Breast epithelium (tissue), 4 donors: ENCODE measurements around the gene CORO1C. TPM values are rescaled to one million over a fixed set of nuclear protein-coding genes. Genes with fewer than 3 reads are reported as not detected.
A peak's percentile ranks its signal among the peaks of the same experiment; 100 is the strongest.

Experiments
- DNase-seq, 2 donors: peaks; one replicate each; pipeline ENCODE4 v3.0.0-alpha.2; 2019; ENCODE audit warnings: low spot score in 2 of 2
- H3K27ac ChIP-seq, 2 donors: fragments of 200-600 bp; sonication (generic) in 1 of 2; one replicate each; pipeline ENCODE4 v1.5.1; 2016 to 2019; ENCODE audit warnings: mild to moderate bottlenecking in 1 of 2
- H3K27me3 ChIP-seq, 2 donors: fragments of 200-600 bp; sonication (generic) in 1 of 2; one replicate each; pipeline versions ENCODE4 v1.5.1 to v1.6.0; 2017 to 2019; ENCODE audit warnings: control low read depth in 1 of 2, mild to moderate bottlenecking in 1 of 2
- H3K36me3 ChIP-seq: fragments of 200-600 bp; one replicate; pipeline ENCODE4 v1.5.1; 2019
- H3K4me1 ChIP-seq, 2 donors: fragments of 200-600 bp; sonication (generic); one replicate each; pipeline ENCODE4 v1.5.1; 2016 to 2019; ENCODE audit warnings: control low read depth in 1 of 2
- H3K4me3 ChIP-seq, 3 donors: fragments of 200-600 bp; sonication (generic); 1 replicate in 2 of 3; 2 replicates in 1 of 3; pipeline ENCODE4 v1.5.1; 2016 to 2019; ENCODE audit warnings: mild to moderate bottlenecking in 3 of 3, moderate library complexity in 2 of 3
- H3K9me3 ChIP-seq, 2 donors: fragments of 200-600 bp; sonication (generic) in 1 of 2; one replicate each; pipeline ENCODE4 v1.5.1; 2016 to 2019; ENCODE audit warnings: control low read depth in 1 of 2
- POLR2A ChIP-seq: fragments of 450-650 bp; IDR thresholded peaks from one replicate; pipeline ENCODE4 v1.6.1; 2016; ENCODE audit warnings: antibody characterized with exemption, mild to moderate bottlenecking, moderate library complexity
- POLR2AphosphoS5 ChIP-seq, 3 donors: sonication (generic); formaldehyde crosslinking; IDR thresholded peaks; one replicate each; pipeline ENCODE4 v1.6.1; 2017; ENCODE audit warnings: antibody characterized with exemption in 3 of 3
- intact Hi-C: fragments of 100-400 bp; cut with DNase I; formaldehyde crosslinking; loops from one replicate; pipeline ENCODE4 v1.15.1; 2023; ENCODE audit warnings: low total_unique reads
- total RNA-seq, 3 donors: library from RNA; depleted of rRNA; stranded (reverse); fragments of >200 nt; gene quantifications; one replicate each; pipeline ENCODE4 v1.1.0, GENCODE V29; 2016
- TF ChIP-seq, protein P1 (sequence below), 3 donors: fragments of 450-650 bp; IDR thresholded peaks; one replicate each; pipeline ENCODE4 v1.5.1; 2016 to 2017; ENCODE audit warnings: antibody characterized with exemption in 3 of 3, mild to moderate bottlenecking in 3 of 3, moderate library complexity in 3 of 3

The CORO1C gene
- total RNA-seq, 3 donors from 2014 or later = 121 to 155 (median 149) TPM

DNA sequence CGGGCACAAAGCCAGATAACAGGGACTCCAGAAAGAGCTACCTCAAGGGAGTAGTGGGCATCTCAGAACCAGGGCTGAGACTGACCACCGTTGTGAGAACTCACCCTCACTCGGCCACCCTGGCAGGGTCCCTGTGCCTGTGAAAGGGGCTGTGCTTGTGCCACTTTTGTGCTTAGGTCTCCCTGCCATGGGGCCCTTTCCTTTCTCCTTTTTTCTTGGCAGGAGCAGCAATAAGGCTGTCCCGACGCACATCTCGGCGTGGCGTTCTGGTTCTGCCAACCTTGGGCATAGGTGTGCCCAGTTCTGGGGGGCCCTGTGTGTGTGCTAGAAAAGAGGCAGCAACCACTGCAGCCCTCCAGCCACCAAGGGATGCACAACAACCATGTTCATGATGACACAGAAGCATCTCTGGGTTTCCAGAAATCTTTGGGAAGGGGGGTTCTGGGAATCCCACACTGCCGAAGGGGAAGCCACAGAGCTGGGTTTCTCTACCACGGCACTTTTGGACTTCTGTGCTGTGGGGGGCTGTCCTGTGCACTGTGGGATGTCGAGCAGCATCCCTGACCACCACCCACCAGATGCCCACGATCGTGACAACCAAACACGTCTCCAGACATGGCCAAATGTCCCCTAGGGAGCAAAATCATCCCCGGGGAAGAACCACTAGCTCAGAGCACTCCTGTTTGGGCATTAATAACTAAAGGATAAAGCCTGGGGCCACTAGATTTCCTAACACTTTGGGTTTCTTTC, 120.3 kb downstream of the CORO1C start:
- no peak for DNase-seq
- no peaks in the 10 kb centered on the region for H3K9me3 ChIP-seq
- H3K36me3 ChIP-seq = no peaks in the 10 kb centered on the region
- H3K27ac ChIP-seq = no peak overlapping the region
- no peaks in the 10 kb centered on the region for H3K4me1 ChIP-seq
- no peak for TF ChIP-seq POLR2A
- H3K4me3 ChIP-seq = no peak overlapping the region
- intact Hi-C loops = no loop called here
- H3K27me3 ChIP-seq = no peaks in the 10 kb centered on the region

GRCh38 chr12:108610336-108610815, 120.9 kb downstream of the CORO1C start:
- Histone ChIP-seq H3K27me3 (no peaks in the 10 kb centered on the region), H3K27ac (no peak overlapping the region), H3K9me3 (no peaks in the 10 kb centered on the region), H3K36me3 (no peaks in the 10 kb centered on the region), H3K4me3 (no peak overlapping the region), H3K4me1 (no peaks in the 10 kb centered on the region)
- no peak for TF ChIP-seq POLR2A
- TF ChIP-seq POLR2AphosphoS5 (IDR thresholded peaks at IDR 0.05) = no peak
- TF ChIP-seq, protein P1, sequence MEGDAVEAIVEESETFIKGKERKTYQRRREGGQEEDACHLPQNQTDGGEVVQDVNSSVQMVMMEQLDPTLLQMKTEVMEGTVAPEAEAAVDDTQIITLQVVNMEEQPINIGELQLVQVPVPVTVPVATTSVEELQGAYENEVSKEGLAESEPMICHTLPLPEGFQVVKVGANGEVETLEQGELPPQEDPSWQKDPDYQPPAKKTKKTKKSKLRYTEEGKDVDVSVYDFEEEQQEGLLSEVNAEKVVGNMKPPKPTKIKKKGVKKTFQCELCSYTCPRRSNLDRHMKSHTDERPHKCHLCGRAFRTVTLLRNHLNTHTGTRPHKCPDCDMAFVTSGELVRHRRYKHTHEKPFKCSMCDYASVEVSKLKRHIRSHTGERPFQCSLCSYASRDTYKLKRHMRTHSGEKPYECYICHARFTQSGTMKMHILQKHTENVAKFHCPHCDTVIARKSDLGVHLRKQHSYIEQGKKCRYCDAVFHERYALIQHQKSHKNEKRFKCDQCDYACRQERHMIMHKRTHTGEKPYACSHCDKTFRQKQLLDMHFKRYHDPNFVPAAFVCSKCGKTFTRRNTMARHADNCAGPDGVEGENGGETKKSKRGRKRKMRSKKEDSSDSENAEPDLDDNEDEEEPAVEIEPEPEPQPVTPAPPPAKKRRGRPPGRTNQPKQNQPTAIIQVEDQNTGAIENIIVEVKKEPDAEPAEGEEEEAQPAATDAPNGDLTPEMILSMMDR (IDR thresholded peaks at IDR 0.05) = no peak
- DNase-seq = no peak
- intact Hi-C loops = no loop called here

- intact Hi-C loops = no loop called here
- Histone ChIP-seq H3K27ac (peak overlapping the region in 1 of 2 donors; percentile 19), H3K36me3 (no peaks in the 10 kb centered on the region), H3K27me3 (no peaks in the 10 kb centered on the region), H3K9me3 (no peaks in the 10 kb centered on the region), H3K4me3 (no peak overlapping the region), H3K4me1 (no peaks in the 10 kb centered on the region)
- DNase-seq = peak; percentile 43 to 59
- TF ChIP-seq, protein P1 (IDR thresholded peaks at IDR 0.05) = no peak
- TF ChIP-seq POLR2AphosphoS5 (IDR thresholded peaks at IDR 0.05) = peak; percentile 42 to 73 (median 66)
- no peak for TF ChIP-seq POLR2A
These were observed 121.6 kb downstream of the CORO1C start for GRCh38 chr12:108609537-108610335.

DNA sequence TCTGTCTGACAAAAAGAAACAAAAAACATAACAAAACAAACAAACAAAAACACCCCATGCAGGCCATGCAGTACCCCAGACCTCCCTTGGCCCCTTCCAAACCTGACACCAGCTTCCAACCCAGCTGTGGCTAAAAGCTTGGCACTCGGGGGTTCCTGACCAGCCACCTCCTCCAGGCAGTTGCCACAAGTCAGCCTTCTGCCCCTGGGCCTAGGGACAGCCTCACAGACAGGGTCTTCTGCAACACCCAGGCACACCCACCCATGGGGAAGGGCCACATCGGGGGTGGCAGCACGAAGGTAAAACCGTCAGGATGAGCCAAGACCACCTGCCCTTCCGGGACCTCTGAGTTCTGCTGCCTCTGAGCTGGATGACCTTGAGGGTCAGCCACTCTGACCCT, 122.7 kb downstream of the CORO1C start:
- H3K4me1 ChIP-seq = no peaks in the 10 kb centered on the region
- intact Hi-C loops = no loop called here
- no peaks in the 10 kb centered on the region for H3K27me3 ChIP-seq
- H3K9me3 ChIP-seq = no peaks in the 10 kb centered on the region
- TF ChIP-seq POLR2AphosphoS5 (IDR thresholded peaks at IDR 0.05) (no peak), POLR2A (no peak)
- TF ChIP-seq, protein P1 (IDR thresholded peaks at IDR 0.05) = no peak
- no peak overlapping the region for H3K27ac ChIP-seq
- H3K36me3 ChIP-seq = no peaks in the 10 kb centered on the region
- DNase-seq = no peak
- H3K4me3 ChIP-seq = no peak overlapping the region

- Histone ChIP-seq H3K27ac (no peak overlapping the region), H3K4me1 (no peaks in the 10 kb centered on the region), H3K9me3 (no peaks in the 10 kb centered on the region), H3K36me3 (no peaks in the 10 kb centered on the region), H3K4me3 (no peak overlapping the region), H3K27me3 (no peaks in the 10 kb centered on the region)
- DNase-seq = no peak
- intact Hi-C loops = no loop called here
- TF ChIP-seq, protein P1 (IDR thresholded peaks at IDR 0.05) = no peak
- TF ChIP-seq POLR2AphosphoS5 (IDR thresholded peaks at IDR 0.05) (no peak), POLR2A (no peak)
These were observed 123.2 kb downstream of the CORO1C start for GRCh38 chr12:108607981-108608600.
